Upper lobe of right lung (tissue), 1 donor: ENCODE data around the gene PPIH. TPM values are rescaled to one million over a fixed set of nuclear protein-coding genes. Genes with fewer than 3 reads are reported as not detected.
"Not testable (repeated sequence)": the region's sequence is repeated elsewhere in the genome, so short reads cannot be mapped to it uniquely, and the experiment has no call there.

Source experiments
- ATAC-seq: fragments of 200-7000 bp; cut with Tn5 transposase; one replicate; pipeline ENCODE4 v1.9.1; 2020; ENCODE audit warnings: mild to moderate bottlenecking, moderate library complexity
- DNase-seq: peaks from one replicate; pipeline ENCODE4 v3.0.0-alpha.2; 2020
- H3K27ac ChIP-seq: fragments of 200-600 bp; one replicate; pipeline ENCODE4 v1.8.0; 2022
- H3K27me3 ChIP-seq: fragments of 200-600 bp; one replicate; pipeline ENCODE4 v1.8.0; 2022; ENCODE audit warnings: mild to moderate bottlenecking
- H3K36me3 ChIP-seq: fragments of 200-600 bp; one replicate; pipeline ENCODE4 v1.8.0; 2022
- H3K4me1 ChIP-seq: fragments of 200-600 bp; one replicate; pipeline ENCODE4 v1.8.0; 2022
- H3K4me3 ChIP-seq: fragments of 200-600 bp; one replicate; pipeline ENCODE4 v1.8.0; 2022; ENCODE audit warnings: mild to moderate bottlenecking
- H3K9me3 ChIP-seq: fragments of 200-600 bp; one replicate; pipeline ENCODE4 v1.8.0; 2022
- intact Hi-C: fragments of 100-400 bp; cut with DNase I; formaldehyde crosslinking; loops from one replicate; pipeline ENCODE4 v1.11.0; 2022
- total RNA-seq: library from RNA; stranded (reverse); fragmentation: NEBNext Ultra II Directional; extraction: Animal tissue kit (Norgen Biotek cat#: 25700); gene quantifications from one replicate; pipeline ENCODE4 v1.2.1, GENCODE V29; 2021
- TF ChIP-seq, protein P1 (sequence below): fragments of 200-600 bp; IDR thresholded peaks from one replicate; pipeline ENCODE4 v1.8.0; 2022; ENCODE audit warnings: antibody characterized with exemption
- donor health status: DM: no; HTN: yes; CAD: no; lungs with severe emphysema.

PPIH gene
- total RNA-seq, 1 donor from 2014 or later, result 20.0 TPM

DNA sequence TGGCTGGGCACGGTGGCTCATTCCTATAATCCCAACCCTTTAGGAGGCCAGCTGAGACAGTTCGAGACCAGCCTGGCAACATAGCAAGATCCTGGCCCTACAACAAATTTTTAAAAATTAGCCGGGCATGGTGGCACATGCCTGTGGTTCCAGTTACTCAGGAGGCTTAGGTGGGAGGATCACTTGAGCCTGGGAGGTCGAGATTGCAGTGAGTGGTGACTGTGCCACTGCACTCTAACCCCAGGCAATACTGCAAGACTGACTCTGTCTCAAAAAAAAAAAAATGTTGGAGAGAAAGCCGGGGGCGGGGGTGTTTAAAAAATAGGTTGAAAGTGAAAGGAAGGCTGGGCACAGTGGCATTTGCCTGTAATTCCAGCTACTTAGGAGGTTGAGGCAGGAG lies 65.3 kb downstream of the PPIH start:
- H3K4me3 ChIP-seq, result no peak overlapping the region
- DNase-seq, result no peak

DNA sequence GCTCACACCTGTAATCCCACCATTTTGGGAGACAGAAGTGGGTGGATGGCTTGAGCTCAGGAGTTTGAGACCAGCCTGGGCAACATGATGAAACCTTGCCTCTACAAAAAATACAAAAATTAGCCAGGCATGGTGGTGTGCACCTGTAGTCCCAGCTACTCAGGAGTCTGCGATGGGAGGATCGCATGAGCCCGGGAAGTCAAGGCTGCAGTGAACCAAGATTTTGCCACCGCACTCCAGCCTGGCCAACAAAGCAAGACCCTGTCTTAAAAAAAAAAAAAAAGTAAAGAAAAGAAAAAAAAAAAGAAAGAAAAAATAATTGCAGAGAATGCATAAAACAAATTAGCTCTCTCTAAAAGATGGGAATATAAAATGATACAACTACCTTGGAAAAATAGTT lies 67.6 kb downstream of the PPIH start:
- ATAC-seq, H3K4me3 ChIP-seq, intact Hi-C loops, H3K36me3 ChIP-seq, H3K27ac ChIP-seq, DNase-seq, H3K4me1 ChIP-seq, H3K27me3 ChIP-seq, H3K9me3 ChIP-seq: not testable (repeated sequence)

More for the DNA sequence above, 65.3 kb downstream of the PPIH start:
- Histone ChIP-seq H3K27me3 (no peaks in the 10 kb centered on the region), H3K9me3 (no peaks in the 10 kb centered on the region), H3K4me1 (no peaks in the 10 kb centered on the region), H3K27ac (no peak overlapping the region), H3K36me3 (no peaks in the 10 kb centered on the region)
- intact Hi-C loops, result no loop called here
- TF ChIP-seq, protein P1, sequence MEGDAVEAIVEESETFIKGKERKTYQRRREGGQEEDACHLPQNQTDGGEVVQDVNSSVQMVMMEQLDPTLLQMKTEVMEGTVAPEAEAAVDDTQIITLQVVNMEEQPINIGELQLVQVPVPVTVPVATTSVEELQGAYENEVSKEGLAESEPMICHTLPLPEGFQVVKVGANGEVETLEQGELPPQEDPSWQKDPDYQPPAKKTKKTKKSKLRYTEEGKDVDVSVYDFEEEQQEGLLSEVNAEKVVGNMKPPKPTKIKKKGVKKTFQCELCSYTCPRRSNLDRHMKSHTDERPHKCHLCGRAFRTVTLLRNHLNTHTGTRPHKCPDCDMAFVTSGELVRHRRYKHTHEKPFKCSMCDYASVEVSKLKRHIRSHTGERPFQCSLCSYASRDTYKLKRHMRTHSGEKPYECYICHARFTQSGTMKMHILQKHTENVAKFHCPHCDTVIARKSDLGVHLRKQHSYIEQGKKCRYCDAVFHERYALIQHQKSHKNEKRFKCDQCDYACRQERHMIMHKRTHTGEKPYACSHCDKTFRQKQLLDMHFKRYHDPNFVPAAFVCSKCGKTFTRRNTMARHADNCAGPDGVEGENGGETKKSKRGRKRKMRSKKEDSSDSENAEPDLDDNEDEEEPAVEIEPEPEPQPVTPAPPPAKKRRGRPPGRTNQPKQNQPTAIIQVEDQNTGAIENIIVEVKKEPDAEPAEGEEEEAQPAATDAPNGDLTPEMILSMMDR, result no peak
- ATAC-seq, result no peak

Other genes with a start within 250 kb of the PPIH start
- gene ZMYND12, start 202.4 kb upstream of the PPIH start, total RNA-seq, result 1.9 TPM
- gene PPCS, start 201.9 kb upstream of the PPIH start, total RNA-seq, result 52.8 TPM
- gene CCDC30, start 195.1 kb upstream of the PPIH start, total RNA-seq, result 5.0 TPM
- gene YBX1, start 24.0 kb downstream of the PPIH start, total RNA-seq, result 478 TPM
- gene CLDN19, start 81.8 kb downstream of the PPIH start, total RNA-seq, result not detected
- 22.3 TPM for gene P3H1, start 108.6 kb downstream of the PPIH start, total RNA-seq
- gene C1orf50, start 108.8 kb downstream of the PPIH start, total RNA-seq, result 6.1 TPM
- not detected for gene TMEM269, start 126.6 kb downstream of the PPIH start, total RNA-seq
- 18.2 TPM for gene ERMAP, start 158.7 kb downstream of the PPIH start, total RNA-seq
- 19.4 TPM for gene SVBP, start 159.0 kb downstream of the PPIH start, total RNA-seq
- gene ZNF691, start 188.2 kb downstream of the PPIH start, total RNA-seq, result 8.2 TPM